Medulla oblongata (tissue), 1 donor: Measurements from ENCODE around the gene PVRIG.
"Not testable (repeated sequence)": the region's sequence is repeated elsewhere in the genome, so short reads cannot be mapped to it uniquely, and the experiment has no call there.

Source experiments
- DNase-seq: peaks from one replicate; pipeline ENCODE4 v3.0.0-alpha.2; 2015; ENCODE audit errors: extremely low spot score

Gene PVRIG

GRCh38 chr7:100234660-100235317 is 15.0 kb downstream of the PVRIG start:
- not testable (repeated sequence) for DNase-seq

- not testable (repeated sequence) for DNase-seq
These were observed 20.2 kb downstream of the PVRIG start for GRCh38 chr7:100239975-100240374.

- DNase-seq: not testable (repeated sequence)
These were observed 23.6 kb downstream of the PVRIG start for GRCh38 chr7:100243385-100243784.

GRCh38 chr7:100244988-100245605 is 25.3 kb downstream of the PVRIG start:
- not testable (repeated sequence) for DNase-seq

- DNase-seq: not testable (repeated sequence)
These were observed 26.5 kb downstream of the PVRIG start for GRCh38 chr7:100246121-100246864.

GRCh38 chr7:100246865-100247137 is 27.1 kb downstream of the PVRIG start:
- DNase-seq: not testable (repeated sequence)

GRCh38 chr7:100247152-100247757 is 27.5 kb downstream of the PVRIG start:
- DNase-seq: no peak

- no peak for DNase-seq
These were observed 28.7 kb downstream of the PVRIG start for GRCh38 chr7:100248483-100248882.

GRCh38 chr7:100257017-100257416 is 37.3 kb downstream of the PVRIG start:
- no peak for DNase-seq

GRCh38 chr7:100259984-100260383 is 40.2 kb downstream of the PVRIG start:
- not testable (repeated sequence) for DNase-seq

- DNase-seq: not testable (repeated sequence)
These were observed 43.1 kb downstream of the PVRIG start for GRCh38 chr7:100262896-100263295.

GRCh38 chr7:100264223-100264622 is 44.5 kb downstream of the PVRIG start:
- DNase-seq: not testable (repeated sequence)

GRCh38 chr7:100264669-100265165 is 45.0 kb downstream of the PVRIG start:
- DNase-seq: not testable (repeated sequence)

GRCh38 chr7:100265851-100266250 is 46.1 kb downstream of the PVRIG start:
- DNase-seq: not testable (repeated sequence)

GRCh38 chr7:100266576-100267354 is 47.0 kb downstream of the PVRIG start:
- no peak for DNase-seq

GRCh38 chr7:100267648-100268047 is 47.9 kb downstream of the PVRIG start:
- no peak for DNase-seq

GRCh38 chr7:100268882-100269281 is 49.1 kb downstream of the PVRIG start:
- not testable (repeated sequence) for DNase-seq

GRCh38 chr7:100269306-100270045 is 49.7 kb downstream of the PVRIG start:
- peak; percentile 21 for DNase-seq

GRCh38 chr7:100270046-100270918 is 50.5 kb downstream of the PVRIG start:
- peak; percentile 24 for DNase-seq
